Peyer's patch (tissue), 4 donors: ENCODE data around the gene FTO. TPM values are rescaled to one million over a fixed set of nuclear protein-coding genes. Genes with fewer than 3 reads are reported as not detected.

ENCODE experiments used
- DNase-seq, 3 donors: peaks; one replicate each; pipeline ENCODE4 v3.0.0-alpha.2; 2017 to 2019
- H3K27ac ChIP-seq, 4 donors: fragments of 200-600 bp; sonication (generic); one replicate each; pipeline ENCODE4 v1.5.1; 2016 to 2019
- H3K27me3 ChIP-seq, 2 donors: fragments of 200-600 bp; sonication (generic); one replicate each; pipeline ENCODE4 v1.5.1; 2019
- H3K36me3 ChIP-seq, 3 donors: fragments of 200-600 bp; sonication (generic); one replicate each; pipeline ENCODE4 v1.5.1; 2016 to 2019
- H3K4me1 ChIP-seq, 4 donors: fragments of 200-600 bp; sonication (generic); one replicate each; pipeline ENCODE4 v1.5.1; 2016 to 2019
- H3K4me3 ChIP-seq, 4 donors: fragments of 200-600 bp; sonication (generic); 1 replicate in 3 of 4; 2 replicates in 1 of 4; pipeline ENCODE4 v1.5.1; 2016 to 2019; ENCODE audit warnings: mild to moderate bottlenecking in 1 of 4
- H3K9me3 ChIP-seq, 4 donors: fragments of 200-600 bp; sonication (generic); one replicate each; pipeline ENCODE4 v1.5.1; 2016 to 2019; ENCODE audit warnings: mild to moderate bottlenecking in 1 of 4
- POLR2A ChIP-seq, 2 donors: fragments of 450-650 bp; IDR thresholded peaks; one replicate each; pipeline ENCODE4 v1.5.1; 2017; ENCODE audit warnings: antibody characterized with exemption in 2 of 2, mild to moderate bottlenecking in 2 of 2, moderate library complexity in 2 of 2
- total RNA-seq, 4 donors: library from RNA; depleted of rRNA; stranded (reverse); fragments of >200 nt; gene quantifications; one replicate each; pipeline ENCODE4 v1.1.0, GENCODE V29; 2016
- TF ChIP-seq, protein P1 (sequence below), 6 experiments: fragments of 450-650 bp in 4 of 6; fragments of 200-600 bp in 2 of 6; sonication (generic) in 1 of 6; IDR thresholded peaks; one replicate each; pipeline ENCODE4 v1.5.1; 2017 to 2019; ENCODE audit warnings: antibody characterized with exemption in 6 of 6, mild to moderate bottlenecking in 3 of 6, moderate library complexity in 1 of 6

The FTO gene
- total RNA-seq, 4 donors from 2014 or later, result 37.0 to 95.7 (median 45.1) TPM

- H3K4me1 ChIP-seq, result no peaks in the 10 kb centered on the region
- no peaks in the 10 kb centered on the region for H3K27me3 ChIP-seq
- no peaks in the 10 kb centered on the region for H3K36me3 ChIP-seq
- H3K4me3 ChIP-seq, result no peak overlapping the region
- no peak for DNase-seq
- H3K27ac ChIP-seq, result no peak overlapping the region
- no peaks in the 10 kb centered on the region for H3K9me3 ChIP-seq
- TF ChIP-seq, protein P1, sequence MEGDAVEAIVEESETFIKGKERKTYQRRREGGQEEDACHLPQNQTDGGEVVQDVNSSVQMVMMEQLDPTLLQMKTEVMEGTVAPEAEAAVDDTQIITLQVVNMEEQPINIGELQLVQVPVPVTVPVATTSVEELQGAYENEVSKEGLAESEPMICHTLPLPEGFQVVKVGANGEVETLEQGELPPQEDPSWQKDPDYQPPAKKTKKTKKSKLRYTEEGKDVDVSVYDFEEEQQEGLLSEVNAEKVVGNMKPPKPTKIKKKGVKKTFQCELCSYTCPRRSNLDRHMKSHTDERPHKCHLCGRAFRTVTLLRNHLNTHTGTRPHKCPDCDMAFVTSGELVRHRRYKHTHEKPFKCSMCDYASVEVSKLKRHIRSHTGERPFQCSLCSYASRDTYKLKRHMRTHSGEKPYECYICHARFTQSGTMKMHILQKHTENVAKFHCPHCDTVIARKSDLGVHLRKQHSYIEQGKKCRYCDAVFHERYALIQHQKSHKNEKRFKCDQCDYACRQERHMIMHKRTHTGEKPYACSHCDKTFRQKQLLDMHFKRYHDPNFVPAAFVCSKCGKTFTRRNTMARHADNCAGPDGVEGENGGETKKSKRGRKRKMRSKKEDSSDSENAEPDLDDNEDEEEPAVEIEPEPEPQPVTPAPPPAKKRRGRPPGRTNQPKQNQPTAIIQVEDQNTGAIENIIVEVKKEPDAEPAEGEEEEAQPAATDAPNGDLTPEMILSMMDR (IDR thresholded peaks at IDR 0.05), result no peak
- TF ChIP-seq POLR2A (IDR thresholded peaks at IDR 0.05), result no peak
Measured at GRCh38 chr16:53899431-53899830, 195.5 kb downstream of the FTO start.

DNA sequence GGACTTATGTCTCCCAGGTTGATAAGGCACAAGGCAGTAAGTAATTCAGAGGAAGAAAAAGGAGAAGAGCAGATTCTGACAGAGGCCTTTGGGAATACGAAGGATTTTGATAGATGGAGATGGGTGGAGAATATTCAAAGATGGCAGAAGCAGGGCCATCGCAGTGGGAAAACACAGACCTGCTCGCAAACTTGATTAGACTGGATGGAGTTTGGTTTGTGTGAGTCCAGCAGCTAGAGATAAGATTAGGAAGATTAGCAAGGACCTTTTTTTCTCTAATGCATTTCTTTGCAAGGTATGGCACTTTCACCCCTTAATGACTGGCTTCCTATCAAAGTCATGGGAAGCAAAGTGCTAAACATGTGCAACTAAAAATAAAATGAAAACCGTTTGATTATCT lies 196.7 kb downstream of the FTO start:
- no peak overlapping the region for H3K4me3 ChIP-seq
- TF ChIP-seq, protein P1 (IDR thresholded peaks at IDR 0.05), result no peak
- H3K9me3 ChIP-seq, result no peaks in the 10 kb centered on the region
- no peaks in the 10 kb centered on the region for H3K36me3 ChIP-seq
- DNase-seq, result no peak
- no peaks in the 10 kb centered on the region for H3K27me3 ChIP-seq
- no peak overlapping the region for H3K27ac ChIP-seq
- no peaks in the 10 kb centered on the region for H3K4me1 ChIP-seq

- no peak for DNase-seq
- no peaks in the 10 kb centered on the region for H3K36me3 ChIP-seq
- H3K27me3 ChIP-seq, result no peaks in the 10 kb centered on the region
- no peak overlapping the region for H3K27ac ChIP-seq
- TF ChIP-seq, protein P1 (IDR thresholded peaks at IDR 0.05), result no peak
- TF ChIP-seq POLR2A (IDR thresholded peaks at IDR 0.05), result no peak
- no peaks in the 10 kb centered on the region for H3K4me1 ChIP-seq
- H3K4me3 ChIP-seq, result no peak overlapping the region
- H3K9me3 ChIP-seq, result no peaks in the 10 kb centered on the region
Measured at GRCh38 chr16:53901408-53901807, 197.5 kb downstream of the FTO start.

GRCh38 chr16:53904533-53904932 lies 200.6 kb downstream of the FTO start:
- no peak for DNase-seq

DNA sequence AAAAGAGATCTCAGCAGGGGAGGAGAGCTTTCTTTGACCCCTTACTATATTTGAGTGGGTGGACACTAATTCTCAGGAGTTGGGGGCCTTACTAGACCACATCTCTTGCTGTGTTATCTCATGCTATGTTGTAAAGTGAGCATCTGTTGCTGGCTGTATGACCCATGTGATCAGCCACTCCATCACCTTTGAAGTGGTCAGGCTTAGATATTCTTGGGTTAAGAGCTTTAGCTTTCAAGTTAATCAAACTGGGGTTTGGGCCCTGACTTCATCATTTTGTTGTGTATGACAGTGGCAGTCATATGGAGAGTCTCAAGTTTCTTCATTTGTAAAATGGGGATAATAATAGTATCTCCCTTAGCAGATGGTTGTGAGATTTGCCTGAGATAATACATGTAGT lies 201.1 kb downstream of the FTO start:
- H3K27ac ChIP-seq, result no peak overlapping the region
- TF ChIP-seq, protein P1 (IDR thresholded peaks at IDR 0.05), result no peak
- no peak for TF ChIP-seq POLR2A (IDR thresholded peaks at IDR 0.05)
- DNase-seq, result no peak
- no peaks in the 10 kb centered on the region for H3K36me3 ChIP-seq
- H3K9me3 ChIP-seq, result no peaks in the 10 kb centered on the region
- no peaks in the 10 kb centered on the region for H3K4me1 ChIP-seq
- H3K4me3 ChIP-seq, result no peak overlapping the region
- H3K27me3 ChIP-seq, result no peaks in the 10 kb centered on the region

More at GRCh38 chr16:53904533-53904932, 200.6 kb downstream of the FTO start:
- Histone ChIP-seq H3K9me3 (no peaks in the 10 kb centered on the region), H3K27ac (no peak overlapping the region), H3K36me3 (no peaks in the 10 kb centered on the region), H3K27me3 (no peaks in the 10 kb centered on the region), H3K4me3 (no peak overlapping the region), H3K4me1 (no peaks in the 10 kb centered on the region)
- TF ChIP-seq, protein P1 (IDR thresholded peaks at IDR 0.05), result no peak
- TF ChIP-seq POLR2A (IDR thresholded peaks at IDR 0.05), result no peak

- TF ChIP-seq, protein P1 (IDR thresholded peaks at IDR 0.05), result no peak
- no peak for TF ChIP-seq POLR2A (IDR thresholded peaks at IDR 0.05)
- no peaks in the 10 kb centered on the region for H3K36me3 ChIP-seq
- H3K4me3 ChIP-seq, result no peak overlapping the region
- H3K4me1 ChIP-seq, result peaks cover 0 to 6% (median 0%) of the 10 kb centered on the region in 4 donors
- no peak overlapping the region for H3K27ac ChIP-seq
- DNase-seq, result no peak
- no peaks in the 10 kb centered on the region for H3K27me3 ChIP-seq
- H3K9me3 ChIP-seq, result no peaks in the 10 kb centered on the region
Measured at GRCh38 chr16:53908731-53909130, 204.8 kb downstream of the FTO start.
